ENCODE measurements around the gene RAI14.
"Not testable (repeated sequence)": the region's sequence is repeated elsewhere in the genome, so short reads cannot be mapped to it uniquely, and the experiment has no call there.

The RAI14 gene

GRCh38 chr5:34699155-34700077 lies 43.3 kb downstream of the RAI14 start:
- no peak for TF ChIP-seq CTCF (IDR thresholded peaks at IDR 0.05; ENCODE audit: extremely low read depth, missing control alignments)
- no peak for DNase-seq (ENCODE audit: low spot score)

DNA sequence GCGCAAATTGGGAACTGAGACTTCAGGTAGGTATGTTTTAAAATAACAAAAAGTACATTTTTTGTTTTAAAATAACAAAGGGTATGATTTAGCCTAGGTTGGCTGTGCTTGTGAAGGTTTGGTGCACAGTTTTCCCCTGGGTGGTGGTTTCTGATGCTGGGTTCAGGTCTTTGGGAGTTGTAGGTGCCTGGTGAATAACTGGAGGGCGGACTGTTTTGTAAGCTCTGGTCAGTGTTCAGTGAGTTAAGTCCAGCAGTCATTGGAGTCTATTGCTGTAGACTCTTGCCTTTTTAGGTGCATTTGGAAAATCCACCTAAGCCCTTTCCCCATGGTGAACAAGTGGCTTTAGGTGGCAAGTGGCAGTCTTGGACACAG lies 43.9 kb downstream of the RAI14 start:
- DNase-seq (ENCODE audit: low spot score), result no peak
- no peak for TF ChIP-seq CTCF (IDR thresholded peaks at IDR 0.05; ENCODE audit: extremely low read depth, missing control alignments)

GRCh38 chr5:34701442-34701841 lies 45.3 kb downstream of the RAI14 start:
- DNase-seq (ENCODE audit: low spot score), result not testable (repeated sequence)

DNA sequence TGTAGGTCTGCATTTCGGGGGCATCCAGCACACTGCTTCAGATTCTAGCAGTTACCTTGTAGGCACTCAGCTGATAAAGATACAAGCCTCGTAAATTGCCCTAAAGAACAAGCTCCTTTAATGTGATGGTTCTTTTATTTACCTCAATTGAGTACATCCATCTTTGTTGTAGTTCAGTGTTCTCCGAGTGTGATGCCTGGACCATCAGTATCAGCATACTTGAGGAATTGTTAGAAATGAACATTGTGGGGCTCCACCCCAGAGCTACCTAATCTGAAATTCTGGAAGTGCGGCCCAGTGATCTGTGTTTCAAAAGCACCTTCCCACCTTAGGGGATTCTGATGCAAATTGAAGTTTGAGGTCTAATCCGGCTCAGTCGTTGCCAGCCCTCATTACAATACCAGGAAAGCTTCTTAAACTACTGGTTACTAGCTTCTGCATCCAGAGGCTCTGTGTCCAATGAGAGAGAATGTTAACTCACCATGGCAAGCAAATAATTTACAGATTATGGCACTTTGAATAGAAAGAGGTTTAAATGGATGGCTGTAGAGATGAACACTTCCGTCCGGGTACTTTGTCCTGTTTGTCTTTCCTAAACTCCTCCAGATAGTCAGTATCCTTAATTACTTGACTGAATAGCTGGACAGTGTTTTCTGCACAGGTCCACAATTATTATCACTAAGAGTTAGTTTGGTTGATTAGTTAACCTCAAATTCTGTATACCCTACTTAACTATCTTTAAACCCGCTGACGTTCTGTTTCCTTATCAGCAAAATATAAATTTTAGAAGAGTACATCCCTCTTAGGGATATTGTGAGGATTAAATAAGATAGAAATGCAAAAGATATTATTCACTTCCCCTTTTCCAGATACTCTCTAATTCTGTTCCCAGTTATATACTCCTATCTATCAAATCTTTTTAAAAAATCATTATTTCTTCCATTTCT lies 47.9 kb downstream of the RAI14 start:
- no peak for DNase-seq (ENCODE audit: low spot score)
- TF ChIP-seq CTCF (IDR thresholded peaks at IDR 0.05; ENCODE audit: extremely low read depth, missing control alignments), result no peak

DNA sequence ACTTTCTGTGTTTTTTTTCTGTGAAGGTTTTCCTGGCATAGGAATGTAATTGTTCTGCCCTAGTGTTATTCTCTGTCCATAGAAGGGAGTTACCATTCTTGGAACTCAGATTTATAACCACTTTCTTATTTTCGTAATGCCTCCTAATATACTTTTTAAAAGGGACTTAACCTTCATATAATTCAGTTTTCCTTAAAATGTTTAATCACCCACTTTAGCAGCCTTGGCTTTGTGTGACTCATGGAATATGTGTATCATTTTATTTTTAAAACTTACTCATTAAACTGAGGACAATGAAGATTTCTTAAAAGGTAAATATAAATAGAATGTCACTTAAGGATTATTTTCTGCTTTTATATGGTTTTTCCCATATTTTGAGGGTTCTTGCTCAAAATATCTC lies 50.0 kb downstream of the RAI14 start:
- no peak for DNase-seq (ENCODE audit: low spot score)
- no peak for TF ChIP-seq CTCF (IDR thresholded peaks at IDR 0.05; ENCODE audit: extremely low read depth, missing control alignments)

DNA sequence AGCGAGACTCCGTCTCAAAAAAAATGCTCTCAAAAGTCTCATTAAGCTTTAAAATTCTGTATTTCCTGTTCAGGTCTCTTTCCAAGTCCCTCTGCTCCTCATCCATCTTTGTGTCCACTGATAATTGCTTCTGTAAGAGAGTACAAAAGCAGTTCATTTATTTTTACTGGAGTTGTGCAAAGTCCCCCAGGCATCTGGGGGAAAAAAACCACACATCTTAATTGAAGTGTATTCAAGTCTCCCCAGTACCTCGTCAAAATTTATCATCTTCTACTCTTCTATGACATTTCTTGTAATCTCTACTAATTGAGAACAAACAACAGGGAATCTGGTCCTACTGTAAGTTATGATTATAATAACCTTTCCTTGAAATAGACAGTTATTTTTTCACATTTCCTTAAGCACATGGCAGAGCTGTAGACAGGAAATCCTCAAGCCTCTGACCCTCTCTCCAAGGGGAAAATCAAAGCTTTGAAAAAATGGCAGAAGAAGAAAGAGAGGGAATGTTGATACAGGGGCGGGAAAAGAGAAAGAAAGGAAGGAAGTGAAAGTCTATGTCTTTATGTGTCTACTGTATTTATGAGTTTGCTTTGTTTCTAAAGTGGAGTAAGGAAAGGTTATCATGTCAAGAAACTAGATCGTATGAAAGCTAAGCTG lies 51.5 kb downstream of the RAI14 start:
- no peak for DNase-seq (ENCODE audit: low spot score)
- TF ChIP-seq CTCF (IDR thresholded peaks at IDR 0.05; ENCODE audit: extremely low read depth, missing control alignments), result no peak

DNA sequence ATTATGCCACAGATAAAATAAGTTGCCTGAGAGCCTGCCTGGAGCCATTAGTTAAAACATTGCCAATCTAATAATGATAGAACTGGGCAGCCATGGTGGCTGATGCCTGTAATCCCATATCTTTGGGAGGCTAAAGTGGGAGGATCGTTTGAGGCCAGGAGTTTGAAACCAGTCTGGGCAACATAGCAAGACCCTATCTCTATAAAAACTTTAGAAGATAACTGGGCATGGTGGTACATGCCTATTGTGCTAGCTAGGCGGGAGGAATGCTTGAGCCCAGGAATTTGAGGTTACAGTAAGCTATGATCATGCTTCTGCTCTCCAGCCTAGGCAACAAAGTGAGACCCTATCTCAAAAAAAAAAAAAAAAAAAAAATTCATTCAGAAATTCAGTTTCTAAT lies 52.6 kb downstream of the RAI14 start:
- no peak for DNase-seq (ENCODE audit: low spot score)
- TF ChIP-seq CTCF (IDR thresholded peaks at IDR 0.05; ENCODE audit: extremely low read depth, missing control alignments), result no peak
